OCI-LY1 (cell line): ENCODE data around the gene USP3.

Experiments
- EZH2 ChIP-seq: fragments of 200-600 bp; sonication (generic), shearing (Covaris generic); IDR thresholded peaks from 2 replicates; pipeline ENCODE4 v1.8.0; 2017; ENCODE audit warnings: borderline replicate concordance, mixed run types, mild to moderate bottlenecking, antibody characterized with exemption, low read length, moderate library complexity, mixed read lengths
- TF ChIP-seq, protein P1 (sequence below): fragments of 200-600 bp; sonication (generic), shearing (Covaris generic); IDR thresholded peaks from 2 replicates; pipeline ENCODE4 v1.5.1; 2017; ENCODE audit warnings: mild to moderate bottlenecking, antibody characterized with exemption, low read length, moderate library complexity, mixed read lengths

DNA sequence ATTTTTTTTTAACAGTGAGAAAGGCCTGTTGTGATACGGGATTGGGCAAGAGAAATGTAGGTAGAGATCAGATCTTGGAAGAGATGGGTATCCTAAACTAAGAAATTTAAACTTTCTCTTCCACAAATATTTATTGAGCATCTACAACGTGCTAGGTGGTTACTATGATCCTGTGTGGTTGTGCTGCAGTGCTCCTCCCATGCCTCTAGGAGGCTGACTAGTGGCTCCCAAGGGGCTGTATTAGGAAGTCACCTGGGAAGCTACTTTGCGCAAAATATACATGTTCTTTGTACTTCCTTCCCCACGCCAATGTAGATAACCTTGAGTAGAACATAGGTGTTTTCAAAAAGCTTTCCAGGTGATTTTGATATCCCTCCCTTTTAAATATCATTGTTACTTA is 27.2 kb downstream of the USP3 start:
- TF ChIP-seq, protein P1, sequence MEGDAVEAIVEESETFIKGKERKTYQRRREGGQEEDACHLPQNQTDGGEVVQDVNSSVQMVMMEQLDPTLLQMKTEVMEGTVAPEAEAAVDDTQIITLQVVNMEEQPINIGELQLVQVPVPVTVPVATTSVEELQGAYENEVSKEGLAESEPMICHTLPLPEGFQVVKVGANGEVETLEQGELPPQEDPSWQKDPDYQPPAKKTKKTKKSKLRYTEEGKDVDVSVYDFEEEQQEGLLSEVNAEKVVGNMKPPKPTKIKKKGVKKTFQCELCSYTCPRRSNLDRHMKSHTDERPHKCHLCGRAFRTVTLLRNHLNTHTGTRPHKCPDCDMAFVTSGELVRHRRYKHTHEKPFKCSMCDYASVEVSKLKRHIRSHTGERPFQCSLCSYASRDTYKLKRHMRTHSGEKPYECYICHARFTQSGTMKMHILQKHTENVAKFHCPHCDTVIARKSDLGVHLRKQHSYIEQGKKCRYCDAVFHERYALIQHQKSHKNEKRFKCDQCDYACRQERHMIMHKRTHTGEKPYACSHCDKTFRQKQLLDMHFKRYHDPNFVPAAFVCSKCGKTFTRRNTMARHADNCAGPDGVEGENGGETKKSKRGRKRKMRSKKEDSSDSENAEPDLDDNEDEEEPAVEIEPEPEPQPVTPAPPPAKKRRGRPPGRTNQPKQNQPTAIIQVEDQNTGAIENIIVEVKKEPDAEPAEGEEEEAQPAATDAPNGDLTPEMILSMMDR = peak; percentile 35
- TF ChIP-seq EZH2 = no peak
